ENCODE results near the gene AGO4. TPM values are rescaled to one million over a fixed set of nuclear protein-coding genes. Genes with fewer than 3 reads are reported as not detected.

Gene AGO4
- total RNA-seq, 3 donors from 2014 or later, result 20.0 to 27.4 (median 22.4) TPM

GRCh38 chr1:35838693-35839245 lies 31.0 kb downstream of the AGO4 start:
- Histone ChIP-seq H3K9me3 (no peaks in the 10 kb centered on the region), H3K36me3 (peaks cover 8% of the 10 kb centered on the region), H3K27ac (no peak overlapping the region), H3K27me3 (no peaks in the 10 kb centered on the region), H3K4me1 (no peaks in the 10 kb centered on the region), H3K4me3 (no peak overlapping the region)
- no peak for DNase-seq (ENCODE audit: low spot score in 2 of 2)
- intact Hi-C loops (cut with DNase I; ENCODE audit: low total_unique reads), result no loop called here
- TF ChIP-seq CTCF (IDR thresholded peaks at IDR 0.05), result no peak
- no peak for TF ChIP-seq POLR2AphosphoS5 (IDR thresholded peaks at IDR 0.05)
- no peak for TF ChIP-seq POLR2A (IDR thresholded peaks at IDR 0.05)

DNA sequence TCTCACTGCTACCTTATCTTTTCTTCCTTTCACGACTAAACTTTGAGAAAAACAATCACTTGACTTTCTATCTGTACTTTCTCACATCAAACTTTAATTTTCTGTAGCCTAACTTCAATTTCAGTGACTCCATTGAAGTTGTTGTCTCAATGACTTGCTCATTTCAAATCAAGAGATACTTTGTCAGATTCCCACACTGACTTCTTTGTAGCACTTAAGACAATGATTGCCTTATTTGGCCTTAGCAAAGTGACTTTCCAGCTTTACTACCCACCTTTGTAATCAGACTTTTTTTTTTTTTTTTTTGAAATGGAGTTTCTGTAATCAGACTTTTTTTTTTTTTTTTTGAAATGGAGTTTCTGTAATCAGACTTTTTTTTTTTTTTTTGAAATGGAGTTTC lies 37.0 kb downstream of the AGO4 start:
- Histone ChIP-seq H3K36me3 (peaks cover 3% of the 10 kb centered on the region), H3K9me3 (no peaks in the 10 kb centered on the region), H3K4me1 (peaks cover 0 to 4% of the 10 kb centered on the region in 2 donors), H3K27me3 (no peaks in the 10 kb centered on the region), H3K4me3 (no peak overlapping the region), H3K27ac (no peak overlapping the region)
- no peak for TF ChIP-seq POLR2A (IDR thresholded peaks at IDR 0.05)
- TF ChIP-seq CTCF (IDR thresholded peaks at IDR 0.05), result no peak
- TF ChIP-seq POLR2AphosphoS5 (IDR thresholded peaks at IDR 0.05), result no peak
- intact Hi-C loops (cut with DNase I; ENCODE audit: low total_unique reads), result no loop called here
- DNase-seq (ENCODE audit: low spot score in 2 of 2), result no peak

DNA sequence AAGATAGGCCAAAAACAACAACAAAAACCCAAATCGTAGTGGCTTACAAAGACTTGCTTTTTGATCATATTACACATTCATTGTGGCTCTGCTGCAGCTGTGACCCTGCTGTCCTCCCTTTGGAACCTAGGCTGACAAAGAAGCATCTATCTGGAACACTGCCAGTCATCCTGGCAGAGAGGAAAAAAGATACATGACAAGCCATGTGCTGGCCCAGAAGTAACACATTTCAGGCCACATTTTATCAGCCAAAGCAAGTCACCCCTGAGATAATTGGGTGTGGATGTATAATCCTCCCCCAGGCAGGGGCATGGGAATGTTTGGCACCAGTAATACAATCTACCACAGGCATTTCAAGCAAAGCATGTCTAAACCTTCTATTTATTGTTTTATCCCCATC lies 38.0 kb downstream of the AGO4 start:
- Histone ChIP-seq H3K27ac (no peak overlapping the region), H3K4me3 (no peak overlapping the region), H3K4me1 (peaks cover 0 to 4% of the 10 kb centered on the region in 2 donors), H3K36me3 (peaks cover 3% of the 10 kb centered on the region), H3K9me3 (no peaks in the 10 kb centered on the region), H3K27me3 (no peaks in the 10 kb centered on the region)
- intact Hi-C loops (cut with DNase I; ENCODE audit: low total_unique reads), result no loop called here
- TF ChIP-seq CTCF (IDR thresholded peaks at IDR 0.05), result no peak
- no peak for TF ChIP-seq POLR2A (IDR thresholded peaks at IDR 0.05)
- TF ChIP-seq POLR2AphosphoS5 (IDR thresholded peaks at IDR 0.05), result no peak
- DNase-seq (ENCODE audit: low spot score in 2 of 2), result peak in 1 of 2 donors; percentile 30

GRCh38 chr1:35847935-35848565 lies 40.2 kb downstream of the AGO4 start:
- Histone ChIP-seq H3K9me3 (no peaks in the 10 kb centered on the region), H3K27me3 (no peaks in the 10 kb centered on the region), H3K27ac (no peak overlapping the region), H3K4me3 (no peak overlapping the region), H3K4me1 (peaks cover 0 to 4% of the 10 kb centered on the region in 2 donors), H3K36me3 (peaks cover 3% of the 10 kb centered on the region)
- intact Hi-C loops (cut with DNase I; ENCODE audit: low total_unique reads), result no loop called here
- TF ChIP-seq POLR2A (IDR thresholded peaks at IDR 0.05) (no peak), POLR2AphosphoS5 (IDR thresholded peaks at IDR 0.05) (no peak)
- no peak for DNase-seq (ENCODE audit: low spot score in 2 of 2)

DNA sequence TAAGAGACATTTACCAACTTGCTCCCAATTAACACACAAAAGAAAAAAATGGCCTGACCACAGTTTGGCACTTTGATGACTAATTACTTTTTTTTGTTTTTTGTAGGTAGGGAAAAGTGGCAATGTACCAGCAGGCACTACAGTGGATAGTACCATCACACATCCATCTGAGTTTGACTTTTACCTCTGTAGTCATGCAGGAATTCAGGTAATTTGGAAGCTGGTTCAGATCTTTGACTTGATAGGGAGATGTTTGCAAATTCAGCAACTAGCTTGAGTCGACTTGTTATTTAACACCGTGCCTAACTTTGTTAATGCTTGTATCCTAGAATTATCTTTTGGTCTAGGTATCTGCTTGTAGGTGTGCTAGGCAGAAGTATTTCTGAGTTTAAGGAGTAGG lies 42.2 kb downstream of the AGO4 start:
- intact Hi-C loops (cut with DNase I; ENCODE audit: low total_unique reads), result no loop called here
- Histone ChIP-seq H3K4me1 (peaks cover 0 to 4% of the 10 kb centered on the region in 2 donors), H3K4me3 (no peak overlapping the region), H3K36me3 (no peaks in the 10 kb centered on the region), H3K9me3 (no peaks in the 10 kb centered on the region), H3K27me3 (no peaks in the 10 kb centered on the region), H3K27ac (no peak overlapping the region)
- TF ChIP-seq POLR2AphosphoS5 (IDR thresholded peaks at IDR 0.05), result no peak
- TF ChIP-seq POLR2A (IDR thresholded peaks at IDR 0.05), result no peak
- no peak for TF ChIP-seq CTCF (IDR thresholded peaks at IDR 0.05)
- DNase-seq (ENCODE audit: low spot score in 2 of 2), result no peak
